Sigmoid colon (tissue), 7 donors: Measurements from ENCODE around the gene ANKRD33B. TPM values are rescaled to one million over a fixed set of nuclear protein-coding genes. Genes with fewer than 3 reads are reported as not detected.
A peak's percentile ranks its signal among the peaks of the same experiment; 100 is the strongest.

Source experiments
- DNase-seq: peaks from one replicate; pipeline ENCODE4 v3.0.0-alpha.2; 2019
- H3K27ac ChIP-seq, 4 donors: fragments of 200-600 bp; sonication (generic); one replicate each; pipeline ENCODE4 v1.5.1; 2016 to 2019; ENCODE audit warnings: mild to moderate bottlenecking in 1 of 4
- H3K27me3 ChIP-seq, 3 donors: fragments of 200-600 bp; sonication (generic); one replicate each; pipeline ENCODE4 v1.5.1; 2019; ENCODE audit warnings: mild to moderate bottlenecking in 1 of 3
- H3K36me3 ChIP-seq, 4 donors: fragments of 200-600 bp; sonication (generic); one replicate each; pipeline ENCODE4 v1.5.1; 2016 to 2019
- H3K4me1 ChIP-seq, 4 donors: fragments of 200-600 bp; sonication (generic); one replicate each; pipeline ENCODE4 v1.5.1; 2017 to 2019
- H3K4me3 ChIP-seq, 4 donors: fragments of 200-600 bp; sonication (generic); one replicate each; pipeline ENCODE4 v1.5.1; 2017 to 2019; ENCODE audit warnings: mild to moderate bottlenecking in 2 of 4, moderate library complexity in 1 of 4
- H3K9me3 ChIP-seq, 4 donors: fragments of 200-600 bp in 3 of 4; sonication (generic) in 3 of 4; one replicate each; pipeline versions ENCODE4 v1.5.1 to v1.6.1; 2013 to 2019
- CTCF ChIP-seq, 4 experiments: fragments of 450-650 bp in 3 of 4; fragments of 200-600 bp in 1 of 4; IDR thresholded peaks; one replicate each; pipeline ENCODE4 v1.5.1; 2016 to 2019; ENCODE audit warnings: antibody characterized with exemption in 4 of 4, mild to moderate bottlenecking in 3 of 4, moderate library complexity in 2 of 4
- EP300 ChIP-seq, 4 donors: sonication (generic); formaldehyde crosslinking; IDR thresholded peaks; one replicate each; pipeline ENCODE4 v1.6.1; 2017; ENCODE audit warnings: antibody characterized with exemption in 4 of 4
- POLR2A ChIP-seq, 2 donors: fragments of 450-650 bp; IDR thresholded peaks; one replicate each; pipeline ENCODE4 v1.6.1; 2016; ENCODE audit warnings: antibody characterized with exemption in 2 of 2, mild to moderate bottlenecking in 2 of 2, moderate library complexity in 2 of 2
- POLR2AphosphoS5 ChIP-seq, 4 donors: sonication (generic); formaldehyde crosslinking; IDR thresholded peaks; one replicate each; pipeline ENCODE4 v1.6.1; 2017; ENCODE audit warnings: antibody characterized with exemption in 4 of 4
- WGBS, 2 donors: extraction: QIAGEN DNeasy Blood & Tissue Kit; methylation state at CpG; one replicate each; pipeline ENCODE4 v1.1.7; 2013; 5-methylcytosine and 5-hydroxymethylcytosine counted together
- intact Hi-C: fragments of 100-400 bp; cut with DNase I; formaldehyde crosslinking; loops from one replicate; pipeline ENCODE4 v1.15.1; 2023
- polyA plus RNA-seq, 3 donors: library from polyadenylated mRNA; stranded (reverse); fragments of 200-250 nt; gene quantifications; one replicate each; pipeline ENCODE4 v1.2.3, GENCODE V29; 2013
- total RNA-seq, 4 donors: library from RNA; depleted of rRNA; stranded (reverse); fragments of >200 nt; gene quantifications; one replicate each; pipeline ENCODE4 v1.1.0, GENCODE V29; 2016
- donor health status: healthy with polysubstance abuse.
- donor health status: Bipolar disorder and iron deficiency.
- donor health status: healthy.

The ANKRD33B gene
- total and polyA plus RNA-seq, 7 donors = 0.23 to 4.6 (median 2.7) TPM

DNA sequence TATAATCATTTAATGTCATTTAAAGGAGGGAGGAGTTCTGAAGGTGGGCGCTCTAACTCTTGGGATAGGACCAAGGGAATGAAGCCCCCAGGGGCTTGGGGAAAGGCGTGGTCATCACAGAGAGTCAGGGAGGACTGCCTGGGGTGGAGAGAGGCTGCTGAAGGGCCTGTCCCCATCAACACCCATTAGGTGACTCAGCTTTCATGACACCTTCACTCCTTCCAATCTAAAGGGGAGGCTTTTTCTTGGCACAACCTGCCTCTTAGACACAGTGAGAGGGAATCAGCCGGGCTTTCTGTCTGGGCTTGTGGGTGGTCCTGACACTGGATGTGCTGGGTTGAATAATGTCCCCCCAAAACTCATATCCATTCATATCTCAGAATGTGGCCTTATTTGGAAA is 31.4 kb upstream of the ANKRD33B start:
- H3K4me1 ChIP-seq = peaks cover 0 to 5% (median 0%) of the 10 kb centered on the region in 4 donors
- WGBS, 2 donors = 79 to 96% methylated on average over 3 of the region's 3 CpGs
- intact Hi-C loops = no loop called here
- peak; percentile 19 for DNase-seq
- no peaks in the 10 kb centered on the region for H3K9me3 ChIP-seq
- H3K36me3 ChIP-seq = no peaks in the 10 kb centered on the region
- H3K4me3 ChIP-seq = no peak overlapping the region
- H3K27ac ChIP-seq = no peak overlapping the region
- H3K27me3 ChIP-seq = peaks cover 0 to 27% (median 4%) of the 10 kb centered on the region in 3 donors
- TF ChIP-seq EP300 (IDR thresholded peaks at IDR 0.05) (no peak), POLR2AphosphoS5 (IDR thresholded peaks at IDR 0.05) (no peak), POLR2A (IDR thresholded peaks at IDR 0.05) (no peak), CTCF (IDR thresholded peaks at IDR 0.05) (no peak)

DNA sequence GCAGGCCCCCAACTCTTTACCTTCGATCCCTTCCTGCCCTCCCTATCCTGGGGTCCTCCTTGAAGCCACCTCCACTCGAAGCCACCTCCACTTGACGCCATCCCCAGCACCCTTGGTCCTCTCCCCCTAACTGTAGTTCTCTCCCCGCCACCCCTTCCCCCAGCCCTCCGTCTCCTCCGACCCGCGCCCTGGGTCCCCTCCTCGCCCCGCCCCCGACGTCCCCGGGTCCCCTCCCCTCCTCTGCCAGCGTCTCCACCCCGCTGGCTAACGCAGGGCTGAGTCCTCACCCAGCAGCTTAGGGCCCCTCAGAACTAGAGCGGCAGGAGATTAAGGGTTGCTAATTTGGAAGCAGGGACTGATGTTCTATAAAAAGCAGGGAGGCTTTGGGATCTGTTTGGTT is 30.6 kb upstream of the ANKRD33B start:
- WGBS, 2 donors = 10 to 28% methylated on average over 17 of the region's 17 CpGs
- Histone ChIP-seq H3K36me3 (no peaks in the 10 kb centered on the region), H3K4me1 (peaks cover 0 to 6% (median 0%) of the 10 kb centered on the region in 4 donors), H3K9me3 (no peaks in the 10 kb centered on the region), H3K4me3 (no peak overlapping the region), H3K27ac (peak overlapping the region in 2 of 4 donors; percentile 44 to 49), H3K27me3 (peaks cover 0 to 35% (median 4%) of the 10 kb centered on the region in 3 donors)
- peak; percentile 52 for DNase-seq
- intact Hi-C loops = no loop called here
- TF ChIP-seq POLR2A (IDR thresholded peaks at IDR 0.05) (no peak), POLR2AphosphoS5 (IDR thresholded peaks at IDR 0.05) (no peak), EP300 (IDR thresholded peaks at IDR 0.05) (no peak), CTCF (IDR thresholded peaks at IDR 0.05) (no peak)

GRCh38 chr5:10534561-10535530 is 29.0 kb upstream of the ANKRD33B start:
- H3K27ac ChIP-seq = peak overlapping the region; percentile 28 to 55 (median 52)
- H3K4me1 ChIP-seq = peaks cover 0 to 6% (median 0%) of the 10 kb centered on the region in 4 donors
- intact Hi-C loops = no loop called here
- H3K4me3 ChIP-seq = no peak overlapping the region
- DNase-seq = peak; percentile 65
- WGBS, 2 donors = 79 to 81% methylated on average over 23 of the region's 23 CpGs
- H3K9me3 ChIP-seq = no peaks in the 10 kb centered on the region
- no peaks in the 10 kb centered on the region for H3K36me3 ChIP-seq
- peaks cover 5 to 51% (median 10%) of the 10 kb centered on the region in 3 donors for H3K27me3 ChIP-seq
- TF ChIP-seq POLR2AphosphoS5 (IDR thresholded peaks at IDR 0.05) = peak in 1 of 4 donors; percentile 52
- no peak for TF ChIP-seq EP300 (IDR thresholded peaks at IDR 0.05)

DNA sequence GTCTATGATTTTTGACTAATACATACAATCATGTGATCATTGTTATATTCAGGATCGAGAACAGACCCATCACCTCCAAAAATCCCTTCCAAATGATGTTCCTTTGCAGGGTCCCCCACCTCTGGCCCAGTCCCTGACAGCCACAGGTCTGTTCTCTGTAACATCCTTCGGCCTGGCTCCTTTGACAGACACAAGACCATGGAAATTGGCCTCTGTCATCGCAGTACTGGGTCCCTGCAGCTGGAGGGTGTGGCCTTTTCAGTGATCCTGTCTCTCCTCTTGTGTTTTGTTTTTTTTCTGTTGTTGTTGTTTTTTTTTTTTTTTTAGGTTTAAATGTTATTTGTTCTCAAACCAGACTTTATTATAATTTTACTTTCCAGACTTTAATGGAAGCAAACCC is 27.4 kb upstream of the ANKRD33B start:
- no peak overlapping the region for H3K27ac ChIP-seq
- peak; percentile 51 for DNase-seq
- H3K9me3 ChIP-seq = no peaks in the 10 kb centered on the region
- WGBS, 2 donors = 53 to 77% methylated on average over 3 of the region's 3 CpGs
- no peak overlapping the region for H3K4me3 ChIP-seq
- peaks cover 0 to 6% (median 0%) of the 10 kb centered on the region in 4 donors for H3K4me1 ChIP-seq
- intact Hi-C loops = no loop called here
- peaks cover 5 to 51% (median 10%) of the 10 kb centered on the region in 3 donors for H3K27me3 ChIP-seq
- H3K36me3 ChIP-seq = no peaks in the 10 kb centered on the region
- TF ChIP-seq POLR2A (IDR thresholded peaks at IDR 0.05) = no peak
- TF ChIP-seq POLR2AphosphoS5 (IDR thresholded peaks at IDR 0.05) = no peak
- TF ChIP-seq CTCF (IDR thresholded peaks at IDR 0.05) = no peak
- TF ChIP-seq EP300 (IDR thresholded peaks at IDR 0.05) = no peak

- Histone ChIP-seq H3K36me3 (no peaks in the 10 kb centered on the region), H3K9me3 (no peaks in the 10 kb centered on the region), H3K27me3 (peaks cover 5 to 51% (median 10%) of the 10 kb centered on the region in 3 donors), H3K4me1 (peaks cover 0 to 6% (median 0%) of the 10 kb centered on the region in 4 donors), H3K4me3 (no peak overlapping the region), H3K27ac (no peak overlapping the region)
- DNase-seq = peak; percentile 14
- WGBS, 2 donors = 35% methylated on average over 13 of the region's 13 CpGs
- intact Hi-C loops = no loop called here
- TF ChIP-seq POLR2A (IDR thresholded peaks at IDR 0.05) = no peak
Measured at GRCh38 chr5:10536931-10537579, 26.8 kb upstream of the ANKRD33B start.
